Measurements from ENCODE around the gene ZNHIT1.
"Not testable (repeated sequence)": the region's sequence is repeated elsewhere in the genome, so short reads cannot be mapped to it uniquely, and the experiment has no call there.

The ZNHIT1 gene

GRCh38 chr7:101237206-101238067 is 19.5 kb downstream of the ZNHIT1 start, which contains the start of gene CLDN15:
Gene CLDN15 (minus strand): TSS chr7:101237802. CDS start chr7:101237581, 221 bp downstream.
- no peak for DNase-seq
- in situ Hi-C loops (cut with HindIII; ENCODE audit: low pct_ligation_motif_present, low pct_unique_long_range_greater_than_20kb, low sequenced_read_pairs): no loop called here

- DNase-seq: no peak
- in situ Hi-C loops (cut with HindIII; ENCODE audit: low pct_ligation_motif_present, low pct_unique_long_range_greater_than_20kb, low sequenced_read_pairs): no loop called here
These were observed 20.5 kb downstream of the ZNHIT1 start for GRCh38 chr7:101238226-101239182.

GRCh38 chr7:101239191-101239950 is 21.4 kb downstream of the ZNHIT1 start:
- in situ Hi-C loops (cut with HindIII; ENCODE audit: low pct_ligation_motif_present, low pct_unique_long_range_greater_than_20kb, low sequenced_read_pairs): no loop called here
- no peak for DNase-seq

- in situ Hi-C loops (cut with HindIII; ENCODE audit: low pct_ligation_motif_present, low pct_unique_long_range_greater_than_20kb, low sequenced_read_pairs): no loop called here
- no peak for DNase-seq
These were observed 21.9 kb downstream of the ZNHIT1 start for GRCh38 chr7:101239951-101240220.

GRCh38 chr7:101240226-101241014 is 22.5 kb downstream of the ZNHIT1 start:
- in situ Hi-C loops (cut with HindIII; ENCODE audit: low pct_ligation_motif_present, low pct_unique_long_range_greater_than_20kb, low sequenced_read_pairs): no loop called here
- no peak for DNase-seq

- in situ Hi-C loops (cut with HindIII; ENCODE audit: low pct_ligation_motif_present, low pct_unique_long_range_greater_than_20kb, low sequenced_read_pairs): no loop called here
These were observed 23.0 kb downstream of the ZNHIT1 start for GRCh38 chr7:101241015-101241363.

GRCh38 chr7:101241443-101242349 is 23.7 kb downstream of the ZNHIT1 start:
- no peak for DNase-seq
- in situ Hi-C loops (cut with HindIII; ENCODE audit: low pct_ligation_motif_present, low pct_unique_long_range_greater_than_20kb, low sequenced_read_pairs): no loop called here

More at GRCh38 chr7:101241015-101241363, 23.0 kb downstream of the ZNHIT1 start:
- DNase-seq: no peak

GRCh38 chr7:101243646-101244374 is 25.8 kb downstream of the ZNHIT1 start:
- in situ Hi-C loops (cut with HindIII; ENCODE audit: low pct_ligation_motif_present, low pct_unique_long_range_greater_than_20kb, low sequenced_read_pairs): no loop called here
- DNase-seq: no peak

- peak; percentile 96 for DNase-seq
- in situ Hi-C loops (cut with HindIII; ENCODE audit: low pct_ligation_motif_present, low pct_unique_long_range_greater_than_20kb, low sequenced_read_pairs): no loop called here
These were observed 26.6 kb downstream of the ZNHIT1 start, which contains the start of gene FIS1 for GRCh38 chr7:101244375-101245146. Gene FIS1 (minus strand): TSS chr7:101245081. CDS start chr7:101245004, 77 bp downstream.

GRCh38 chr7:101245147-101245668 is 27.2 kb downstream of the ZNHIT1 start:
- DNase-seq: no peak
- in situ Hi-C loops (cut with HindIII; ENCODE audit: low pct_ligation_motif_present, low pct_unique_long_range_greater_than_20kb, low sequenced_read_pairs): no loop called here

- in situ Hi-C loops (cut with HindIII; ENCODE audit: low pct_ligation_motif_present, low pct_unique_long_range_greater_than_20kb, low sequenced_read_pairs): no loop called here
- DNase-seq: no peak
These were observed 30.3 kb downstream of the ZNHIT1 start for GRCh38 chr7:101248276-101248675.

GRCh38 chr7:101250324-101250723 is 32.4 kb downstream of the ZNHIT1 start:
- no peak for DNase-seq
- in situ Hi-C loops (cut with HindIII; ENCODE audit: low pct_ligation_motif_present, low pct_unique_long_range_greater_than_20kb, low sequenced_read_pairs): no loop called here

GRCh38 chr7:101251871-101252659 is 34.1 kb downstream of the ZNHIT1 start:
- in situ Hi-C loops (cut with HindIII; ENCODE audit: low pct_ligation_motif_present, low pct_unique_long_range_greater_than_20kb, low sequenced_read_pairs): no loop called here
- DNase-seq: peak; percentile 100

- in situ Hi-C loops (cut with HindIII; ENCODE audit: low pct_ligation_motif_present, low pct_unique_long_range_greater_than_20kb, low sequenced_read_pairs): not testable (repeated sequence)
These were observed 35.2 kb downstream of the ZNHIT1 start for GRCh38 chr7:101253199-101253598.

GRCh38 chr7:101255796-101256195 is 37.8 kb downstream of the ZNHIT1 start:
- no peak for DNase-seq
- in situ Hi-C loops (cut with HindIII; ENCODE audit: low pct_ligation_motif_present, low pct_unique_long_range_greater_than_20kb, low sequenced_read_pairs): loop anchor here (5.0 kb wide), 1 partner anchor 38 kb away; the partner anchor contains the start of genes PLOD3 and ZNHIT1

More at GRCh38 chr7:101253199-101253598, 35.2 kb downstream of the ZNHIT1 start:
- DNase-seq: not testable (repeated sequence)

Data from ACHN (cell line).